HG02759 (cell line): Measurements from ENCODE around the gene SSNA1.
"Not testable (repeated sequence)": the region's sequence is repeated elsewhere in the genome, so short reads cannot be mapped to it uniquely, and the experiment has no call there.

Experiments used
- ATAC-seq: cut with Tn5 transposase; IDR thresholded peaks from one replicate; pipeline ENCODE4 v1.9.1; 2021; ENCODE audit warnings: mild to moderate bottlenecking, moderate library complexity; ENCODE audit not compliant: unreplicated experiment

SSNA1 gene

DNA sequence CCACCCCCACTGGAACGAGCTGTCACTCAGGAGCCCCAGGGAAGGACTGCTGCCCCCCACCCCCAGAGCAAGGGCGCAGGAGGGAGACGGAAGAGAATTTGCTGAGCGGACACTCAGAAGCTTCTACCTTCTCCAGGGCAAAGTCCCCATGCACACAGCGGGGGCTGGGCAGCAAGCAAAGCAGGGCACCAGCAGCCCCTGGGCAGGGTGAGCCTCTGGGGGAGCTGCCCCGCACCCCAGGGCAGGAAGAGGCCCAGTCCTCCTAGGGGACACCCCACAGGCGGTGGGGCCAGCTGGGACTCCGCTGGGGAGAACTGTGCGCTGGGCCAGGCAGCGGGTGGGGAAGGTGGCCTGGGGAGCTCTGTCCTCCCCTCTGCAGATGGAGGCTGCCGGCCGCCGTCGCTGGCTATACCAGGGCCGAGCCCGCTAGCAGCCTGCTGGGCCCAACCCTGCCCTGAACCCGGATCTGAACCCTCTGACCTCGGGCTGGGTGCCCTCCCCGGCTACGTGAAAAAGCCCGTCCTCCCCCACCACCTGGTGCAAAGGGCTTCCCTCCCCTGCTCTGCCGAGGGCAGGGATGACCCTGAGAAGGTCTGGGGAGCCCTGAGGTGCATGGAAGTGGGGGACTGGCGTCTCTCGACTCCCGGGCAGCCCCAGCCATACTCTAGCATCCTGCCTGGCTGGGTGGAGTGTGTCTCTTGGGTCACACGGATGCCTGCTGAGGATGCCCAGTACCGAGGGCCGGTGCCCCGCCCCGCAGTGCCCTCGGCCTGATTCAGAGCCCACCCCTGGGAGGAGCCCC, 41.6 kb downstream of the SSNA1 start:
- ATAC-seq, result no peak

DNA sequence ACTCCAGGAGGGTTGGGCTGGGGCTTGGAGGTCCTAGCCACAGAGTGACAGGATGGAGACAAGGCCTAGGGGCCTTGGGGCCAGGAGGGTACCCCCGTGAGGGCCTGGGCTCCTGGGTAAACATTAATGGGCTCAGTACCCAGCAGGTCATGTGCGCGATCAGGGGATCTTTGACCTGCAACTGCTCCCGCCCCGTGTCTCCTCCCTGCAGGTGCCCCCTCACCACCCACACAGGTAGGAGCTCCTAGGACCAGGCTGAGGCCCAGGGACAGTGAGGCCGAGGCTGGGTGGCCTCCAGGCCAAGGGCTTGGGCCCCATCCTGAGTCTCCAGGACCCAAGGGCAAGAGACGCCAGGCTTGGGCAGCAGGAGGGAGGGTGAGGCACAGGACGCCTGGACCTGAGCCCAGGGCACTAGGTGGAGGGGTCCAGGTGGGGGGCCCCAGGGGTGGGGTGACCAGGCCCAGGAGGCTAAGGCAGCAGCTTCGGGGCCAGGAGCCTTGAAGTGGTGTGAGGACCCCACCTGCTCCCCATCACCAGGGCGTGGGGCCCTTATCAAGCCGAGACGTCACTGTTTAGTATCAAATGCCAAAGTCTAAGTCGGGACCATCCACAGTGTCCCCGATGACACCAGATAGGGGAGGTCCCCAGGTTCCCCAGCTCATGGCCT, 42.4 kb downstream of the SSNA1 start, which contains the start of gene SLC34A3:
SLC34A3 (plus strand) TSS at position 197 of the 667 bp plus-strand sequence. CDS start 802 bp downstream, outside the sequence.
- no peak for ATAC-seq

DNA sequence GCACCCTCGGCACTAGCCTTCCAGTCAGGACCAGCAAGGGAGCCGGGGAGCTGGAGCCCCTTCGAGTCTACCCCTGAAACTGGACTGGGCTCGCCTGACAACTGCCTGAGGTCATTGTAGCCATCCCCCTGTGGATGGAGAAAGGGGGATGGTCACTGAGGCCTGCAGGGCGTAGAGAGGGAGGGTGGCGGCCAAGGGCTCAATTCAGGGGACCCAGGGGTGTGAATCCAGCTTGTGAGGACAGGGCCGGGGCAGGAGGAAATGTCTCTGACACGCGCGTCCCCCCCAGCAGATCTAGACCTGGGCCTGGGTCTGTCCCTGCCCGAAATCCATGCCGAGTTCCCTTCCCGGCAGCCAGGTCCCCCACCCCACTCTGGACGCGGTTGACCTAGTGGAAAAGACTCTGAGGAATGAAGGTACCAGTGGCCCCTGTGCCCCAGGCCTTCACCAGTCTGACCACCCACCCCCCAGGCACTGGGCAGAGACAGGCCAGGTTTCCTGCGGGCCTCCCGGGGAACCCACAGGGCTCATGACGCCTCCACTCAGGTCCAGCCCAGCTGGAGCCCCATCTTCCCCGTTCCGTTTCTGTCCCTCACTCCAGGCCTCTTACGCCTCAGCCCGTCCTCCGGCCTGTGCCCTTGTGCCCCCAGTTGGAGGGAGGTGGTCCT, 43.0 kb downstream of the SSNA1 start:
- no peak for ATAC-seq

DNA sequence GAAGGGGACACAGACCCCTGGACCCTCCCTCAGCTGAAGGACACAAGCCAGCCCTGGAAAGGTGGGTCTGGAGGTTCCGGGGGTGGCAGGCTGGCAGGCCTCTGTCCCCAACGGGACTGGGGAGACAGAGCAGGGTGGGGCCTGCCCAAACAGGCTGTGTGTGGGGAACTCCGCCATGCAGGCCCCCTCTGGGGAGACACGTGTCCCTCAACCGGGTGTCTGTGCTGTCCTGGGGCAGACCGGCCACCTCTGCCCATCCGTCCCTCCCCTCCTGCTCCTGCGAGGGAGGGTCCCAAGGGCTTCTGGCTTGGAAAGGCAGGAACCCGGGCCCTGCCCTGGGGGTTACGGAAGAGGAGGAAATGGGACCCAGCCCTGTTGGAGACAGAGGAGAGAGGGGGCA, 43.6 kb downstream of the SSNA1 start:
- no peak for ATAC-seq

DNA sequence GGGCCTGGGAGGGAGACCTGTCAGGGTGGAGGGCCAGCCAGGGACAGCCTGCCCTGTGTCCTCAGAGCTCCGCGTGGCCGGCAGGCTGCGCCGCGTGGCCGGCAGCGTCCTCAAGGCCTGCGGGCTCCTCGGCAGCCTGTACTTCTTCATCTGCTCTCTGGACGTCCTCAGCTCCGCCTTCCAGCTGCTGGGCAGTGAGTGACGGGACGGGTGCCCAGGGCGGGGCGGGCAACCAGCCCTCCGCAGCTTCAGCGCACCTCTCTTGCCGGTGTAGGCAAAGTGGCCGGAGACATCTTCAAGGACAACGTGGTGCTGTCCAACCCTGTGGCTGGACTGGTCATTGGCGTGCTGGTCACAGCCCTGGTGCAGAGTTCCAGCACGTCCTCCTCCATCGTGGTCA, 44.0 kb downstream of the SSNA1 start:
- ATAC-seq, result no peak

DNA sequence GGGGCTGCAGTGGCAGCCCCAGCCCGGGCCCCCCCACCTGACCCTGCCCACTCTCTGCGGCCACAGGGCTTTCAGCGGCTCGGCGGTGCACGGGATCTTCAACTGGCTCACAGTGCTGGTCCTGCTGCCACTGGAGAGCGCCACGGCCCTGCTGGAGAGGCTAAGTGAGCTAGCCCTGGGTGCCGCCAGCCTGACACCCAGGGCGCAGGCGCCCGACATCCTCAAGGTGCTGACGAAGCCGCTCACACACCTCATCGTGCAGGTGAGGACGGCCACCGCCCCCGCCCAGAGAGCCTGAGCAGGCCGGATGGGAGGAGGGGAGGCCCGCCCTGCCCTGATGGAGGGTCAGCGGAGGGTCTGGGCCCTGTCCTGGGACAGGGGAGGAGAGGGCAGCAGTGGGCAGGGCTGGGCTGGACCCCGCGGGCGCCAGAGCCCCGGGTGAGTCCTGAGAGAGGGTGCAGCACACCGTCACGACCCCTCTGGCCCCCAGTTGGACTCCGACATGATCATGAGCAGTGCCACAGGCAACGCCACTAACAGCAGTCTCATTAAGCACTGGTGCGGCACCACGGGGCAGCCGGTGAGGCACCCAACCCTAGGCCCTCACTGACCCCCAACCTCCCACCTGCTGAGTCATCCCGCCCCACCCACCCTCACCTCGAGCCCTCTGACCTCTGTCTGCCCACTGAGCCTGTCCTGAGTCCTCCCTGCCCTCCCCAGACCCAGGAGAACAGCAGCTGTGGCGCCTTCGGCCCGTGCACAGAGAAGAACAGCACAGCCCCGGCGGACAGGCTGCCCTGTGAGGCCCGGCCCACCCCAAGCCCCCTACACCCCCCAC, 44.9 kb downstream of the SSNA1 start:
- ATAC-seq, result no peak

DNA sequence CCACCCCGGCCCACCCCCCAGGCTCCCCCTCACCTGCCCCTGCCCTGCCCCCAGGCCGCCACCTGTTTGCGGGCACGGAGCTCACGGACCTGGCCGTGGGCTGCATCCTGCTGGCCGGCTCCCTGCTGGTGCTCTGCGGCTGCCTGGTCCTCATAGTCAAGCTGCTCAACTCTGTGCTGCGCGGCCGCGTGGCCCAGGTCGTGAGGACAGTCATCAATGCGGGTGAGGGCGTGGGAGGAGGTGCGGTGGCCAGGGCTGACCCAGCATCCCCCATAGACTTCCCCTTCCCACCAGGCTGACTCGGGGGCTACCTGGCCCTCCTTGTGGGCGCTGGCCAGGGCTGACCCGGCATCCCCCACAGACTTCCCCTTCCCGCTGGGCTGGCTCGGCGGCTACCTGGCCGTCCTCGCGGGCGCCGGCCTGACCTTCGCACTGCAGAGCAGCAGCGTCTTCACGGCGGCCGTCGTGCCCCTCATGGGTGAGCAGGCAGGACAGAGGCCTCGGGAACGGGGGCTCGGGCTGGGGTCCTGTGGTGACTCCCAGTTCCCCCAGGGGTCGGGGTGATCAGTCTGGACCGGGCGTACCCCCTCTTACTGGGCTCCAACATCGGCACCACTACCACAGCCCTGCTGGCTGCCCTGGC, 45.7 kb downstream of the SSNA1 start:
- no peak for ATAC-seq

DNA sequence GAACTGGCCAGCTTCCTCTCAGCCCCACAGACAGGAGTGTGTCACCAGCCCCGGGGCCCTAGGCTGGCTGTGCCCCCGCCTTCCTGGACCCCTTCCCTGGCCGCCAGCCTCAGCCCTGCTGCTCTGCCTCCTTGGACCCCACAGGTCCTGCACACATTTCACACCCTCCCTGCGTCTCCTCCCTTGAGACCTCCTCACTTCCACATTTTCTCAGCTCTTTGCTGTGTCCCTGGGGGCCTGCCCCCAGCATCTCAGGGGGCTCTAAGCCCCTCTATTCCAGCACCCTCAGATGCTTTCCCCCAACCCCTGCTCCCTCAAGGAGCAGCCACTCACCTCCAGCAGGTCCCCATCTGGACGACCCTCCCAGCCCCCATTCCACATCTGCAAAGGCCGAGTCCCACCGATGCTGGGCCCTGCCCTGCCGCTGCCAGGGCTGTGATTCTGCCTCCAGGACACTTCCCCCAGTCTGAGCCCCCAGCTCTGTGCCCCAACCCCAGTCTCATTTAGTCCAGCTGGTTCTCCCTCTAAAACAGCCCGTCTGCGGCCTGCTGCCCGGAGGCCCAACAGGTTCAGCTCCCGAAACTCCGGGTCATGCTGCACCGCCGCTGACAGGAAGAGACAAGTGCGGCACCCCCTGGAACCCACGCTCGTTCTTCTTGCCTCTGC, 46.4 kb downstream of the SSNA1 start:
- no peak for ATAC-seq

DNA sequence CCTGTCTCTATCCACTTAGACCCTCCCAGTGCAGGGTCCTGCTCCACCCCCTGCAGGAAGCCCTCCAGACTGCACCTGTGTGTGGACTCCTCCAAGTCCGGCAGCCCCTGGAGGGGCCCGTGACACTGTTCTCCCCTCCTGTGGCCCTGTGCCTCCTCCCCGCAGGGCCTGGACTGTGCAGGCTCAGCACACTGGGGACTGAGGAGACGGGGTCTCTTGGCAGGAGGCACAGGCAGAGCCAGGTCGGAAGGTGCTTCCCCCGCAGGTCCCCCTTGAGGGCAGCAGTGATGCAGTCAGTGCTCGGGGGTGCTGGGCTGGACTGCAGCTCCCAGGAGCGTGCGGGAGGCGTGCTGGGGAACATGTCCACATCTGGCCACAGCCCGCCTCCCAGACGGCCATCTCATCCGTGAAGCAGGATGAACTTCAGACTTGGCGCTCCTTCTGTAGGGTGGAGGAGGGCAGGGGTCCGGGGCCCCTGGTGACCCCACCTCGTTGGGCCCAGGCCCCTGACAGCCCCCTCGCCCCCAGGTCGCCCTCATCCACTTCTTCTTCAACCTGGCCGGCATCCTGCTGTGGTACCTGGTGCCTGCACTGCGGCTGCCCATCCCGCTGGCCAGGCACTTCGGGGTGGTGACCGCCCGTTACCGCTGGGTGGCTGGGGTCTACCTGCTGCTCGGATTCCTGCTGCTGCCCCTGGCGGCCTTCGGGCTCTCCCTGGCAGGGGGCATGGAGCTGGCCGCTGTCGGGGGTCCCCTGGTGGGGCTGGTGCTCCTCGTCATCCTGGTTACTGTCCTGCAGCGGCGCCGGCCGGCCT, 47.2 kb downstream of the SSNA1 start:
- no peak for ATAC-seq

DNA sequence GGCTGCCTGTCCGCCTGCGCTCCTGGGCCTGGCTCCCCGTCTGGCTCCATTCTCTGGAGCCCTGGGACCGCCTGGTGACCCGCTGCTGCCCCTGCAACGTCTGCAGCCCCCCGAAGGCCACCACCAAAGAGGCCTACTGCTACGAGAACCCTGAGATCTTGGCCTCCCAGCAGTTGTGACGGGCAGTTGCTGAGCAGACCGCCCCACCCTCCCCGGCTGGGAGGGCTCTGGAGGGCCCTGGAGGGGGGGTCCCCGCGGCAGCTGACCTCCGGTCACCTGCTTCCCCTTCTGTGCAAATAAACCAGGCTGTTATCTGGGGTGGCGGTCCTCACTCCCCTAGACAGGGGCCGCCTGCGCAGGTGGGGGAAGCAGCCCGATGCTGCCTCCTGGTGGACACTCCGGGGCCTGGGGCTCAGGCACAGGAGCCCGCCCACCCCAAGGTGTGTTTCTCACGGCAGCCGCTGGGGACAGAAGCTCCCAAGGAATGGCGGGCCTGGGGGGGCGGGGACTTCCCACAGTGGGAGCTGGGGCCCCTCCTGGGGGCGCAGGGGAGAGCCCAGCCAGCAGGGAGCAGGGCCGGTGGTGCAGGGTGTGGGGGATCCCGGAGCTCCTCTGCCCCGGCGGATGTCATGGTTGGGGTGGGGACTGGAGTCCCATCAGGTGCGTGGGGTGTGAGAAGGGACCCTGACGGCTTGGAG, 47.9 kb downstream of the SSNA1 start:
- ATAC-seq, result no peak

DNA sequence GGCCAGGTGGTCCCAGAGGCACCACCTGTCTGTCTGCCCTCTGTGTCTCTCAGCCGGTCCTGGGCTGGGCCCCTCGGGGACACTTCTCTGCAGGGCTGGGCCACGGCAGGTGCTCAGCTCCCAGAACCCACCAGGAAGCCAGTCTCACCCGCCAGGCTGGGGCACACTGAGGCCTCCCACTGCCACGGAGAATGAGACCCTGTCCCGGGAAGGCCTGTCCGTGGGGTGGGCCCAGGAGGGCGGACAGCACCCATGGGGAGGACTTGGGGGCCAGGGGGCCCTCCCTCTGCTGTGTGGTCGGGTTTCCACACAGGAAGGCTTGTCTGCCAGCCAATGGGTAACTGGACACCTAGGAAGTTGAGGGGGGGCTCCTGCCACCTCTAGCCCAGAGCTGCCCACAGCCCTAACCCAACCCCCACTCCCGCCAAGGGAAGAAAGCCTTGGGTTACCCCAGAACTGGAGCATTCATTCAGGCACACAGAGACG, 48.5 kb downstream of the SSNA1 start:
- no peak for ATAC-seq

DNA sequence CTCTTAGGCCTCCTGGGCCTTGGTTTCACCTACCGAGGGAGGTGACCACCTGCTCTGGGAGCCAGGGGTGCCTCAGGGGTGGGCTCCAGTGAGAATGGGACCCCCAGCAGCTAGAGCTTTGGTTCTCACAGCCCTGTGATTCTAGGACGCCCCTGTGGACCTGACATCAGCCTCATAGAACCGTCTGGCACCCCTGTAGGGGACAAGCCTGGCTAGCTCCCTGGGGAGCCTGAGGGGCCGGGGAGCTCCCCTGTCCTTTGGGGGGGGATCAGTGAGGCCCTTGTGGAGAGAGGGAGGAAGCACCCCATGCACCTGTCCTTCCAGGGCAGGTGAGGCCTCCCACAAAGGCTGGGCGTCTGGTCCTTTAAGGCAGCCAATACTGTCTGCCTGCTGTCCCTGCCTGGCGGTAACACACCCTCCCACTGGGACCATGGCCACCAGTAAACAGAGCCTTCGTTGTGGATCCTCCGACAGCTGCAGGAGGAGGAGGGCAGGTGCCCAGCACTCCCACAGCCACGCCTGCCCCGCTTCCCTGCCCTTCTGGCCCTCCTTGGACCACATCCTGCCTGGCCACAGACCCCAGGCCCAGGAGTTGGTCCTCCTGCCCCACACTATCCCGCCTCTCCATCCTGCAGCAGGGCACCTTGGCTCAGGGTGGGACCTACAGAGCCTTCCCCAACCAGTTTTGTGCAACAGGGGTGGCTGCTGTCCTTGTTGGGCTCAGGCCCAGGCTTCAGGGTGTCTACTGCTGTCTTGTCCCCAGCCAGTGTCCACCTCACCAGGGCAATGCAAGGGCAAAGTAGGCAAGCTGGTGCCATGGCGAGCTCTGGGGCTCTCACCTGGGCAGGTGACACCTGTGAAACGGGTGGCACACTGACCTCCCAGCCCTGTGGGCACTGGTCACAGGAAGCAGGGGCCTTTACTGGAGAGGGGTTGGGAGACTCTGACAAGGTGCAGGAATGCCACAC, 49.6 kb downstream of the SSNA1 start:
- no peak for ATAC-seq

DNA sequence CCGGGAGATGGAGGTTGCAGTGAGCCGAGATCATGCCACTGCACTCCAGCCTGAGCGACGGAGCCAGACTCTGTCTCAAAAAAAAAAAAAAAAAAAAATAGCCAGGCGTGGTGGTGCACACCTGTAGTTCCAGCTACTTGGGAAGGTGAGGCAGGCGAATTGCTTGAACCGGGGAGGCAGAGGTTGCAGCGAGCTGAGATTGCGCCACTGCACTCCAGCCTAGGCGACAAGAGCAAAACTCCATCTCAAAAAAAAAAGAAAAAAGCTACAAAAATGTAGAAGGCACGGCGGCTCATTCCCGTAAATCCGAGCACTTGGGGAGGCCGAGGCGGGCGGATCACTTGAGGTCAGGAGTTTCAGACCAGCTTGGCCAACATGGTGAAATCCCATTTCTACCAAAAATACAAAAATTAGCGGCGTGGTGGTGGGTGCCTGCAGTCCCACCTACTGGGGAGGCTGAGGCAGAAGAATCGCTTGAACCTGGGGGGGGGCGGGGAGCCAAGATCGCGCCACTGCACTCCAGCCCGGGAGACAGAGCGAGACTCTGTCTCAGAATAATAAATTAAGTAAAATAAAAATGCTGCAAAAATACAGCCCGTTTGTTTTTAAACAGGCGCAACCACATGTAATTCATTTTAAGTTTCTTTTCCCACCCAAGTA, 51.2 kb downstream of the SSNA1 start:
- not testable (repeated sequence) for ATAC-seq
